ENCODE measurements around the gene NOCT. TPM values are rescaled to one million over a fixed set of nuclear protein-coding genes. Genes with fewer than 3 reads are reported as not detected.

The NOCT gene
- total RNA-seq, 1 donor from 2014 or later = 14.1 TPM

- TF ChIP-seq CTCF (conservative IDR thresholded peaks at IDR 0.05) = no peak
- no peak for DNase-seq (ENCODE audit: low read depth, low spot score)
- Mint-ChIP-seq H3K4me3 (no peak overlapping the region), H3K36me3 (ENCODE audit: low read depth) (peaks cover 7% of the 10 kb centered on the region), H3K9me3 (no peaks in the 10 kb centered on the region), H3K27ac (ENCODE audit: unreplicated experiment) (no peak overlapping the region), H3K27me3 (ENCODE audit: low read depth) (no peaks in the 10 kb centered on the region), H3K4me1 (no peaks in the 10 kb centered on the region)
Measured at GRCh38 chr4:139036885-139037284, 21.3 kb downstream of the NOCT start.

GRCh38 chr4:139038874-139039443 lies 23.4 kb downstream of the NOCT start:
- Mint-ChIP-seq H3K4me1 (no peaks in the 10 kb centered on the region), H3K9me3 (no peaks in the 10 kb centered on the region), H3K36me3 (ENCODE audit: low read depth) (peaks cover 12% of the 10 kb centered on the region), H3K27me3 (ENCODE audit: low read depth) (no peaks in the 10 kb centered on the region), H3K27ac (ENCODE audit: unreplicated experiment) (no peak overlapping the region), H3K4me3 (no peak overlapping the region)
- no peak for TF ChIP-seq CTCF (conservative IDR thresholded peaks at IDR 0.05)
- DNase-seq (ENCODE audit: low read depth, low spot score) = no peak

- H3K36me3 Mint-ChIP-seq (ENCODE audit: low read depth) = peaks cover 25% of the 10 kb centered on the region
- H3K9me3 Mint-ChIP-seq = no peaks in the 10 kb centered on the region
- H3K4me3 Mint-ChIP-seq = no peak overlapping the region
- H3K27me3 Mint-ChIP-seq (ENCODE audit: low read depth) = no peaks in the 10 kb centered on the region
- H3K4me1 Mint-ChIP-seq = no peaks in the 10 kb centered on the region
- TF ChIP-seq CTCF (conservative IDR thresholded peaks at IDR 0.05) = no peak
- H3K27ac Mint-ChIP-seq (ENCODE audit: unreplicated experiment) = peak overlapping the region; percentile 43
- DNase-seq (ENCODE audit: low read depth, low spot score) = no peak
Measured at GRCh38 chr4:139042981-139043460, 27.4 kb downstream of the NOCT start.

GRCh38 chr4:139044291-139044690 lies 28.7 kb downstream of the NOCT start:
- DNase-seq (ENCODE audit: low read depth, low spot score) = no peak
- H3K4me3 Mint-ChIP-seq = no peak overlapping the region
- no peaks in the 10 kb centered on the region for H3K4me1 Mint-ChIP-seq
- H3K27me3 Mint-ChIP-seq (ENCODE audit: low read depth) = no peaks in the 10 kb centered on the region
- H3K9me3 Mint-ChIP-seq = no peaks in the 10 kb centered on the region
- TF ChIP-seq CTCF (conservative IDR thresholded peaks at IDR 0.05) = no peak
- H3K36me3 Mint-ChIP-seq (ENCODE audit: low read depth) = peaks cover 29% of the 10 kb centered on the region
- no peak overlapping the region for H3K27ac Mint-ChIP-seq (ENCODE audit: unreplicated experiment)

- Mint-ChIP-seq H3K4me3 (no peak overlapping the region), H3K4me1 (peaks cover 4% of the 10 kb centered on the region), H3K27me3 (ENCODE audit: low read depth) (no peaks in the 10 kb centered on the region), H3K9me3 (no peaks in the 10 kb centered on the region), H3K36me3 (ENCODE audit: low read depth) (peaks cover 21% of the 10 kb centered on the region), H3K27ac (ENCODE audit: unreplicated experiment) (no peak overlapping the region)
- DNase-seq (ENCODE audit: low read depth, low spot score) = no peak
- no peak for TF ChIP-seq CTCF (conservative IDR thresholded peaks at IDR 0.05)
Measured at GRCh38 chr4:139048026-139048425, 32.4 kb downstream of the NOCT start.

Data from neural crest cell (in vitro differentiated cells).